Keratinocyte (primary cell): ENCODE data around the gene SASH1. TPM values are rescaled to one million over a fixed set of nuclear protein-coding genes. Genes with fewer than 3 reads are reported as not detected.

ENCODE experiments used
- DNase-seq: peaks from one replicate; pipeline ENCODE4 v3.0.0-alpha.2; 2011; ENCODE audit warnings: low read depth, missing footprints, low spot score
- FAIRE-seq: peaks from 2 replicates; lab custom pipeline; 2011; peaks lifted over from hg19 to GRCh38; lab: Jason Lieb, UNC
- H2AFZ ChIP-seq: 2 replicates; pipeline ENCODE4 v1.6.0; 2012; ENCODE audit warnings: low read length, control low read depth, inconsistent platforms; ENCODE audit not compliant: control insufficient read depth
- H3K27ac ChIP-seq: 2 replicates; pipeline ENCODE4 v1.5.1; 2011; ENCODE audit warnings: low read length; ENCODE audit not compliant: control insufficient read depth, insufficient read depth
- H3K27me3 ChIP-seq: 3 replicates; pipeline ENCODE4 v1.6.0; 2011; ENCODE audit warnings: low read length; ENCODE audit not compliant: control insufficient read depth, insufficient read depth; ENCODE audit errors: extremely low read depth
- H3K36me3 ChIP-seq, 2 experiments: 2 replicates in 1 of 2; 3 replicates in 1 of 2; pipeline ENCODE4 v1.5.1; 2011; ENCODE audit warnings: low read length in 2 of 2, mild to moderate bottlenecking in 1 of 2; ENCODE audit not compliant: control insufficient read depth in 2 of 2, insufficient read depth in 2 of 2; ENCODE audit errors: extremely low read depth in 1 of 2
- H3K4me1 ChIP-seq: 3 replicates; pipeline ENCODE4 v1.5.1; 2011; ENCODE audit warnings: low read length; ENCODE audit not compliant: control insufficient read depth, insufficient read depth; ENCODE audit errors: extremely low read depth
- H3K4me2 ChIP-seq: 3 replicates; pipeline ENCODE4 v1.6.0; 2011; ENCODE audit warnings: low read depth, low read length; ENCODE audit not compliant: control insufficient read depth, insufficient read depth; ENCODE audit errors: extremely low read depth
- H3K4me3 ChIP-seq, 3 experiments: fragments of 200-600 bp in 1 of 3; sonication (generic) in 1 of 3; 2 replicates in 2 of 3; 3 replicates in 1 of 3; pipeline ENCODE4 v1.5.1; 2011 to 2016; ENCODE audit warnings: low read length in 3 of 3, mild to moderate bottlenecking in 3 of 3, control low read depth in 2 of 3, inconsistent platforms in 1 of 3, low read depth in 1 of 3, mixed read lengths in 1 of 3, mixed run types in 1 of 3, moderate library complexity in 1 of 3; ENCODE audit not compliant: control insufficient read depth in 2 of 3, insufficient read depth in 2 of 3; ENCODE audit errors: extremely low read depth in 1 of 3
- H3K79me2 ChIP-seq: 2 replicates; pipeline ENCODE4 v1.6.0; 2012; ENCODE audit warnings: low read length; ENCODE audit not compliant: control insufficient read depth, insufficient read depth
- H3K9ac ChIP-seq: 3 replicates; pipeline ENCODE4 v1.6.0; 2011; ENCODE audit warnings: low read length; ENCODE audit not compliant: control insufficient read depth, insufficient read depth; ENCODE audit errors: extremely low read depth
- H3K9me1 ChIP-seq: 3 replicates; pipeline ENCODE4 v1.6.0; 2011; ENCODE audit warnings: low read length; ENCODE audit not compliant: control insufficient read depth, insufficient read depth; ENCODE audit errors: extremely low read depth
- H3K9me3 ChIP-seq: 2 replicates; pipeline ENCODE4 v1.5.1; 2012; ENCODE audit warnings: low read depth, low read length; ENCODE audit not compliant: control insufficient read depth
- H4K20me1 ChIP-seq: 3 replicates; pipeline ENCODE4 v1.6.0; 2011; ENCODE audit warnings: low read length; ENCODE audit not compliant: control insufficient read depth, insufficient read depth; ENCODE audit errors: extremely low read depth
- CTCF ChIP-seq, 3 experiments: IDR thresholded peaks in 1 of 3; conservative IDR thresholded peaks in 1 of 3; optimal IDR thresholded peaks in 1 of 3; 2 replicates in 2 of 3; 3 replicates in 1 of 3; pipeline versions ENCODE3 to v1.5.1; 2011; ENCODE audit warnings: low read length in 3 of 3, mild to moderate bottlenecking in 3 of 3, moderate library complexity in 2 of 3, control low read depth in 1 of 3, inconsistent platforms in 1 of 3; ENCODE audit not compliant: insufficient read depth in 2 of 3; ENCODE audit errors: extremely low read depth in 1 of 3
- EZH2 ChIP-seq: IDR thresholded peaks from one replicate; pipeline ENCODE4 v1.6.1; 2012; ENCODE audit warnings: inconsistent platforms, mild to moderate bottlenecking, low read length, moderate library complexity
- dilution Hi-C: fragments of 300-500 bp; cut with MboI; formaldehyde crosslinking; loops from one replicate; pipeline ENCODE4 v1.7.0; 2020; ENCODE audit warnings: low sequenced_read_pairs; ENCODE audit not compliant: extremely low pct_ligation_motif_present
- polyA plus RNA-seq, 5 experiments: library from polyadenylated mRNA; depleted of rRNA in 3 of 5; stranded (reverse) in 3 of 5; stranded (forward) in 1 of 5; unstranded in 1 of 5; fragments of >200 nt; gene quantifications; 1 replicate in 1 of 5; 2 replicates in 3 of 5; 3 replicates in 1 of 5; pipeline versions ENCODE4 v1.2.1 to v1.2.3, GENCODE V29; 2011 to 2012; ENCODE audit warnings: missing spikeins in 2 of 5, low read depth in 1 of 5, low replicate concordance in 1 of 5

SASH1 gene
- polyA plus RNA-seq, 1 donor (not counting 4 experiments of a cell fraction or from before 2014, with no cell fraction given) = 4.4 TPM

GRCh38 chr6:148415511-148416260 is 73.0 kb downstream of the SASH1 start:
- Histone ChIP-seq H4K20me1 (no peaks in the 10 kb centered on the region), H3K4me3 (no peak overlapping the region), H3K9ac (no peak overlapping the region), H3K27ac (no peak overlapping the region), H3K4me1 (peaks cover 25% of the 10 kb centered on the region), H3K9me1 (peaks cover 3% of the 10 kb centered on the region), H3K4me2 (peak overlapping the region; percentile 71), H3K36me3 (no peaks in the 10 kb centered on the region), H3K9me3 (no peaks in the 10 kb centered on the region), H3K79me2 (no peaks in the 10 kb centered on the region), H2AFZ (no peak overlapping the region), H3K27me3 (no peaks in the 10 kb centered on the region)
- peak; percentile 79 for FAIRE-seq
- dilution Hi-C loops = no loop called here
- no peak for DNase-seq
- TF ChIP-seq EZH2 = no peak
- no peak for TF ChIP-seq CTCF (optimal IDR thresholded peaks at IDR 0.05 in 1 of 3, IDR thresholded peaks at IDR 0.05 in 1 of 3, conservative IDR thresholded peaks at IDR 0.05 in 1 of 3; ENCODE audit: extremely low read depth in 1 of 3, insufficient read depth in 2 of 3, low read length in 3 of 3)

- TF ChIP-seq CTCF (optimal IDR thresholded peaks at IDR 0.05 in 1 of 3, IDR thresholded peaks at IDR 0.05 in 1 of 3, conservative IDR thresholded peaks at IDR 0.05 in 1 of 3; ENCODE audit: extremely low read depth in 1 of 3, insufficient read depth in 2 of 3, low read length in 3 of 3) (no peak), EZH2 (no peak)
- H3K79me2 ChIP-seq = no peaks in the 10 kb centered on the region
- H2AFZ ChIP-seq = no peak overlapping the region
- H3K4me1 ChIP-seq = peaks cover 24% of the 10 kb centered on the region
- H4K20me1 ChIP-seq = no peaks in the 10 kb centered on the region
- H3K27me3 ChIP-seq = no peaks in the 10 kb centered on the region
- H3K4me3 ChIP-seq = no peak overlapping the region
- DNase-seq = no peak
- H3K9me1 ChIP-seq = peaks cover 3% of the 10 kb centered on the region
- no peak overlapping the region for H3K4me2 ChIP-seq
- H3K9me3 ChIP-seq = no peaks in the 10 kb centered on the region
- H3K36me3 ChIP-seq = no peaks in the 10 kb centered on the region
- no peak overlapping the region for H3K9ac ChIP-seq
- FAIRE-seq = no peak
- no peak overlapping the region for H3K27ac ChIP-seq
- dilution Hi-C loops = no loop called here
Measured at GRCh38 chr6:148416330-148416965, 73.8 kb downstream of the SASH1 start.
